CD4-positive, CD25-positive, alpha-beta regulatory T cell (primary cell): ENCODE data around the gene TPSG1. TPM values are rescaled to one million over a fixed set of nuclear protein-coding genes. Genes with fewer than 3 reads are reported as not detected.

ENCODE experiments used
- ATAC-seq, 2 donors: fragments of 150-1000 bp; cut with Tn5 transposase; one replicate each; pipeline ENCODE4 v1.10.0; 2021; ENCODE audit warnings: low read depth in 2 of 2, moderate number of reproducible peaks in 2 of 2, moderate library complexity in 1 of 2
- DNase-seq, 3 donors: peaks; one replicate each; pipeline versions ENCODE4 v3.0.0 to v3.0.0-alpha.2; 2012 to 2022; ENCODE audit warnings: mixed read lengths in 1 of 3
- H3K27ac ChIP-seq: one replicate; pipeline ENCODE4 v1.7.0; 2013; ENCODE audit warnings: mild to moderate bottlenecking, low read length; ENCODE audit not compliant: insufficient read depth, poor library complexity, severe bottlenecking
- H3K27me3 ChIP-seq: one replicate; pipeline ENCODE4 v1.7.0; 2013; ENCODE audit warnings: low read length; ENCODE audit not compliant: control insufficient read depth, insufficient read depth
- H3K36me3 ChIP-seq: one replicate; pipeline ENCODE4 v1.7.0; 2013; ENCODE audit warnings: mild to moderate bottlenecking, low read length, moderate library complexity; ENCODE audit not compliant: control insufficient read depth, insufficient read depth
- H3K4me1 ChIP-seq: 2 replicates; pipeline ENCODE4 v1.7.0; 2013; ENCODE audit warnings: mild to moderate bottlenecking, low read length; ENCODE audit not compliant: insufficient read depth, control insufficient read depth, poor library complexity, severe bottlenecking
- H3K4me3 ChIP-seq: one replicate; pipeline ENCODE4 v1.7.0; 2013; ENCODE audit warnings: low read depth, mild to moderate bottlenecking, low read length, moderate library complexity
- H3K9me3 ChIP-seq, 2 experiments: 1 replicate in 1 of 2; 2 replicates in 1 of 2; pipeline ENCODE4 v1.7.0; 2013; ENCODE audit warnings: low read length in 2 of 2, mild to moderate bottlenecking in 1 of 2, moderate library complexity in 1 of 2; ENCODE audit not compliant: control insufficient read depth in 2 of 2
- H3K27ac Mint-ChIP-seq, 3 donors: one replicate each; pipeline ENCODE4 v1.8.0; 2020 to 2022; ENCODE audit warnings: mild to moderate bottlenecking in 3 of 3, mixed read lengths in 3 of 3, moderate library complexity in 2 of 3
- H3K27me3 Mint-ChIP-seq: one replicate; pipeline ENCODE4 v1.8.0; 2022; ENCODE audit warnings: mild to moderate bottlenecking, mixed read lengths
- H3K36me3 Mint-ChIP-seq: one replicate; pipeline ENCODE4 v1.8.0; 2020; ENCODE audit warnings: mixed read lengths
- H3K4me1 Mint-ChIP-seq, 4 donors: one replicate each; pipeline ENCODE4 v1.8.0; 2020 to 2022; ENCODE audit warnings: mixed read lengths in 4 of 4, mild to moderate bottlenecking in 1 of 4
- H3K4me3 Mint-ChIP-seq, 4 donors: one replicate each; pipeline ENCODE4 v1.8.0; 2020 to 2022; ENCODE audit warnings: mild to moderate bottlenecking in 4 of 4, mixed read lengths in 4 of 4, moderate library complexity in 3 of 4
- H3K9me3 Mint-ChIP-seq, 7 donors: one replicate each; pipeline ENCODE4 v1.8.0; 2020 to 2022; ENCODE audit warnings: mixed read lengths in 7 of 7, mild to moderate bottlenecking in 3 of 7, moderate library complexity in 2 of 7
- polyA plus RNA-seq, 4 donors: library from polyadenylated mRNA; unstranded; fragments of 300-500 nt; fragmentation: Illumina TruSeq; gene quantifications; one replicate each; pipeline ENCODE4 v1.2.3, GENCODE V29; 2021
- total RNA-seq: library from RNA; stranded (reverse); gene quantifications from one replicate; pipeline ENCODE4 v1.2.3, GENCODE V29; 2022

TPSG1 gene
- total and polyA plus RNA-seq, 5 donors from 2014 or later: not detected

DNA sequence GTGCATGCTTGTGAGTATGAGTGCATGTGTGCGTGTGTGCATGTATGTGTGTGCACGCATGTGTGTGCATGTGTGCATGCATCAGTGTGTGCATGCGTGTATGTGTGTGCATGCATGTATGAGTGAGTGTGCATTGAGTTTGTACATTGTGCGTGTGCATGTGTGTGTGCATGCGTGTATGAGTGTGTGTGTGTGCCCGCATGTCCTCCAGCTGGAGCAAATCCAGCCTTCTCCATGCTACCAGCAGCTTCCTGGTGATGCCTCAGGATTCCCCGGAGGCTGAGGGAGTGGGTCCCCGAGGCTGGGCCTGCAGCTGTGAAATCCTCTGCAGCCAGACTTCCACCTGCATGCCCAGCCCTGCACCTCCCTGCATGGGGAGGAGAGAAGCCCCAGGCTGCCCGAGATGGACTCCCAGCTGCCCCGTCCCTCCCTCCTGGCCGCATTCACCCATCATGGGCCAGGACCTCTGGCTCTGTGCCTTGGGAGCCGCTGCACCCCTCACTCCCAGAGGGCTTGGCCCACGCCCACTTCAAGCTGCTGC is 40.1 kb upstream of the TPSG1 start:
- no peak for ATAC-seq
- DNase-seq: no peak
- peaks cover 0 to 3% (median 0%) of the 10 kb centered on the region in 7 donors for H3K9me3 Mint-ChIP-seq
- peaks cover 7% of the 10 kb centered on the region for H3K27me3 Mint-ChIP-seq
- no peaks in the 10 kb centered on the region for H3K36me3 ChIP-seq
- H3K36me3 Mint-ChIP-seq: no peaks in the 10 kb centered on the region
- no peaks in the 10 kb centered on the region for H3K4me1 ChIP-seq
- no peaks in the 10 kb centered on the region for H3K9me3 ChIP-seq
- no peak overlapping the region for H3K27ac Mint-ChIP-seq
- H3K27me3 ChIP-seq: no peaks in the 10 kb centered on the region
- no peak overlapping the region for H3K4me3 ChIP-seq
- peaks cover 0 to 2% (median 0%) of the 10 kb centered on the region in 4 donors for H3K4me1 Mint-ChIP-seq
- H3K27ac ChIP-seq: no peak overlapping the region
- H3K4me3 Mint-ChIP-seq: no peak overlapping the region

DNA sequence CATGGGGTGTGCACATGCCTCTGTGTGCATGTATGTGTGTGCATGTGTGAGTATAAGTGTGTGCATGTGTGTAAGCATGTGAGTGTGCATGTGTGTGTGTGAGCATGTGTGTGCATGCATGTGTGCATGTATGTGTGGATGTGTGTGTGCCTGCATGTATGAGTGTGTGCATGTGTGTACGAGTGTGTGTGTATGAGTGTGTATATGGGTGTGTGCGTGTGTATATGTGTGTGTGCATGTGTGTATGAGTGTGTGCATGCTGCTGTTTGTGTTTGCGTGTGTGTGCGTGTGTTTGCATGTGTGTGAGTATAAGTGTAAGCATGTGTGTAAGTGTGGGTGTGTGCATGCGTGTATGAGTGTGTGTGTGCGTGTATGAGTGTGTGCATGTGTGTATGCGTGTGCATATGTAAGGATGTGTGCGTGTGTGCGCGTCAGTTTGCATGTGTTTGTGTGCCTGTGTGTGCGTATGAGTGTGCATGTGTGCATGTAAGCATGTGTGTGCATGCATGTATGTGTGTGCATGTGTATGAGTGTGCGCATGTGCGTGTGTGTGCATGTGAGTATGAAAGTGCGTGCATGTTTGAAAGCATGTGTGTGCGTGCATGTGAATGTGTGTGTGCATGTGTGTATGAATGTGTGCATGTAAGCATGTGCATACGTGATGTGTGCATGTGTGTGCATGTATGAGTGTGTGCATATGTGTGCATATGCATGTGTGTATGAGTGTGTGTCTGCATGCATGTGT is 39.4 kb upstream of the TPSG1 start:
- no peak overlapping the region for H3K4me3 Mint-ChIP-seq

DNA sequence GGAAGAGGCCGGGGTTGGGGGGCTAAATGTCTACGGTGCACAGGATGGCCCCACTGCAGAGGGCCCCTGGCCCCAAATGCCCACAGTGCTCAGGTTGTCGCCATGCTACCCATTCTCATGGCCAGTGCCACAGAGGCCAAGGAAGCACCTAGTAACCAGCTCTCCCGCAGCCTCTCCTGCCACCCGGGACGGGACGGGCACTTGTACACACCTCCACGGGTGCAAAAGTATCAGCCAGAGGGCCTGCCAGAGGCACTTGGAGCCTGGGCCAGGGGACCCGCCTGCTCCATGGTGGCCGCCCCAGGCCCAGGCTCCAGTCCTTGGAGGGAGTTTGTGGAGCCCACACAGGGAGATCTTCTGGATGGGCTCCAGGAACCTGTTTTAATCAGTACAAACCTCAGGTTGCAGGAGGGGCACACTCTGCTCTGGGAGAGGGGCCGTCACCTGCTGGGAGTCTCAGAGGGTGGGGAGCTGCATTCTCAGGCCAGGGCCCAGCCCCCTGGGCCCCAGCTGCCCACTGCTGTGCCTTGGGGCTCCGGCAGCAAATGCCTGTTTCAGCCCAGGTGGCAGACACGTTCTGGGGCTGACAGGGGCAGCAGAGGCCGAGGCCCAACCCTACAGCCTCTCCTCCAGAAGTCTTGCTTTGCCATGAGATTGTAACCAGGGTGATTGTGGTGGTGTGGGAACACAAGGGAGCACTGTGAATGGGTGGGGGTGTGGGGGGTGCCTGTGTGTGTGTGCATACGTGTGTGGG is 38.7 kb upstream of the TPSG1 start:
- H3K4me3 Mint-ChIP-seq: no peak overlapping the region
- Histone ChIP-seq H3K9me3 (no peaks in the 10 kb centered on the region), H3K27ac (no peak overlapping the region), H3K36me3 (no peaks in the 10 kb centered on the region), H3K27me3 (no peaks in the 10 kb centered on the region), H3K4me1 (peaks cover 7% of the 10 kb centered on the region), H3K4me3 (no peak overlapping the region)
- no peaks in the 10 kb centered on the region for H3K36me3 Mint-ChIP-seq
- H3K27ac Mint-ChIP-seq: no peak overlapping the region
- H3K4me1 Mint-ChIP-seq: peaks cover 0 to 7% (median under 1%) of the 10 kb centered on the region in 4 donors
- peaks cover 0 to 3% (median 0%) of the 10 kb centered on the region in 7 donors for H3K9me3 Mint-ChIP-seq
- DNase-seq (no peak), ATAC-seq (no peak)
- peaks cover 10% of the 10 kb centered on the region for H3K27me3 Mint-ChIP-seq

More for the DNA sequence above, 39.4 kb upstream of the TPSG1 start:
- Mint-ChIP-seq H3K27ac (peak overlapping the region in 1 of 3 donors; percentile 48), H3K9me3 (peaks cover 0 to 3% (median 0%) of the 10 kb centered on the region in 7 donors), H3K36me3 (no peaks in the 10 kb centered on the region), H3K4me1 (peaks cover 0 to 2% (median 0%) of the 10 kb centered on the region in 4 donors), H3K27me3 (peaks cover 6% of the 10 kb centered on the region)
- Histone ChIP-seq H3K27me3 (no peaks in the 10 kb centered on the region), H3K36me3 (no peaks in the 10 kb centered on the region), H3K9me3 (no peaks in the 10 kb centered on the region), H3K4me3 (no peak overlapping the region), H3K4me1 (no peaks in the 10 kb centered on the region), H3K27ac (no peak overlapping the region)
- ATAC-seq: no peak
- DNase-seq: no peak

DNA sequence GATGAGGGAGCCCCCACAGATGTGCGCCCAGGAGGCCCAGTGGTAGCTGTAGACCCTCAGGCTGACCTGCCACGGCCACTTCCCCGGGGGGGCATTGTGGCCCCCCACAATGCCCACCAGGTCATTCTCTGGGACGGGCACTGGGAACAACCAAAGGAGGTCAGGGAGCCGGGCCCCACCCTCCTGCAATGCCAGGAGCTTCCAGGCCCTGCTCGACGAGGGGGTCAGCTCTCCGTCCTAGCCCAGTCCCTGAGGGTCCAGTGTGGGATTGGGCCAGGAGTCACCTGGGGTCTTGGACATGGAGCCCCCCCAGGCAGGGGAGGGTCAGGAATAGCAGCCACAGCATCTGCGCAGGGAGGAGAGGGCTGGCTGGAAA is 37.8 kb upstream of the TPSG1 start:
- peaks cover 8% of the 10 kb centered on the region for H3K4me1 ChIP-seq
- Mint-ChIP-seq H3K9me3 (peaks cover 0 to 3% (median 0%) of the 10 kb centered on the region in 7 donors), H3K27me3 (peaks cover 10% of the 10 kb centered on the region), H3K4me1 (peaks cover 0 to 7% (median 1%) of the 10 kb centered on the region in 4 donors), H3K27ac (no peak overlapping the region), H3K4me3 (no peak overlapping the region), H3K36me3 (no peaks in the 10 kb centered on the region)
- no peaks in the 10 kb centered on the region for H3K9me3 ChIP-seq
- no peaks in the 10 kb centered on the region for H3K27me3 ChIP-seq
- H3K36me3 ChIP-seq: no peaks in the 10 kb centered on the region
- DNase-seq (no peak), ATAC-seq (no peak)
- H3K4me3 ChIP-seq: no peak overlapping the region
- H3K27ac ChIP-seq: no peak overlapping the region

DNA sequence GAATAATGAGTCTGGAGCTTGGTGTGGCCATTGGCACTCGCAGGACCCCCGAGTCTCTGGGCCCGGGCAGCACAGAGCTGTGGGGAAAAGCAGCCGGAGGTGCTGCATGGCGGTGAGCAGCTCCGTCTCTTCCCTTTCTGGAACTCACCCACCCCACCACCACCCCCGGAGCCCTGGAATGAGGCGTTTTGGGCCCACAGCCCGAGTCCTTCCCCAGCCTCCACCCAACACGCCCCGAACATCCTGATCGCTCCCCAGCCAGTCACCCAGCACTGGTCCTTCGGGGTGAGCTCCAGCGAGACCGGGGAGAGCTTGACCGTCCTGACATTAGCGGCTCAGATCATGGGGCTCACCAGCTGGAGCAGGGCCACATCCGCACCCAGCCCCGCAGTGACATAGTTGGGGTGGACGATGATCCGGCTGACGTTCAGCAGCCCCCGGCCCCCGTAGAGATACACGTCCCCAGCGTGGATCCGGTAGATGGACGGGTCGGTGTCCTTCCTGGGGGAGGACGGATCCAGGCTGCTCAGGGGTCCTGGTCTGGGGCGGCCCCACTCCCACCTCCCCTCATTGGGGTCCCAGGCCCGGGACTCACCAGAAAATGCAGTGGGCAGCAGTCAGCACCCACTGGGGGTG is 37.3 kb upstream of the TPSG1 start:
- no peak for ATAC-seq
- Mint-ChIP-seq H3K4me3 (no peak overlapping the region), H3K9me3 (peaks cover 0 to 3% (median 0%) of the 10 kb centered on the region in 7 donors), H3K27me3 (peaks cover 10% of the 10 kb centered on the region), H3K36me3 (no peaks in the 10 kb centered on the region), H3K4me1 (peaks cover 0 to 7% (median 1%) of the 10 kb centered on the region in 4 donors), H3K27ac (no peak overlapping the region)
- no peak for DNase-seq
- Histone ChIP-seq H3K4me3 (no peak overlapping the region), H3K36me3 (no peaks in the 10 kb centered on the region), H3K27ac (no peak overlapping the region), H3K4me1 (peaks cover 8% of the 10 kb centered on the region), H3K27me3 (no peaks in the 10 kb centered on the region), H3K9me3 (no peaks in the 10 kb centered on the region)

DNA sequence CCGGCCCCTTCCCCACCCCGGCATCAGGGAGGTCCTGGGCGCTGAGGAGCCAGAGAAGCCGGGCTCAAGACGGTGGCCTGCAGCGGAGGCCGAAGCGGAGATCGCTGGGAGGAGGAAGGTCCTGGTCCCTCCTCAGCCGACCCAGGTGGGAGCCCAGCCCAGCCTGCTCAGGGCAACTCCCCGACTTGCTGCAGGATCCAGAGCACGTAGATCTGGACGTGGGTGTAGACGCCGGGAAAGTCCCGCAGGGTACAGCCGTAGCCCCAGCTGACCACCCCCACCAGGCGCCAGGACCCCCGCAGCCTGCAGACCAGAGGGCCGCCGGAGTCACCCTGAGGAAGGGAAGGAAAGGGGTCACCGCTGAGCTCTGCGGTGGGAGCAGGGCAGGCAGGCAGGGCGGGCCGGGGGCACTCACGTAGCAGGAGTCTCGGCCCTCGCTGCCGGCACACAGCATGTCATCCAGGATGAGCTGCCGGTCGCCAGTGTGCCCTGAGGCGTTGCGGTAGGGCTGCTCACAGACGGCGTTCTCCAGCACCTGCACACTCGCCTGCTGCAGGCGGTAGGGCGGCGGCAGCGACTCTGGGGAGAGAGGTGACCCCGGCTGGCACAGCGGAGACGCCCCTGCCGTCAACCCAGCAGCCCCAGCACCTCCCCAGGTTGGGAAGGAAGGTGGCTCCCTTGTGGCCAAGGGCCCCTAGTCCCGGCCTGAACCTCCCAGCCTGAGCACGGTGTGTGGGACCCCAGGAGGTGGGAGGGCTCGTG is 36.2 kb upstream of the TPSG1 start:
- ATAC-seq (no peak), DNase-seq (peak in 1 of 3 donors; percentile 7)
- peaks cover 8% of the 10 kb centered on the region for H3K4me1 ChIP-seq
- H3K27ac ChIP-seq: no peak overlapping the region
- peaks cover 10% of the 10 kb centered on the region for H3K27me3 Mint-ChIP-seq
- H3K27ac Mint-ChIP-seq: no peak overlapping the region
- no peaks in the 10 kb centered on the region for H3K9me3 ChIP-seq
- no peaks in the 10 kb centered on the region for H3K27me3 ChIP-seq
- H3K36me3 ChIP-seq: no peaks in the 10 kb centered on the region
- H3K4me3 Mint-ChIP-seq: no peak overlapping the region
- no peak overlapping the region for H3K4me3 ChIP-seq
- H3K4me1 Mint-ChIP-seq: peaks cover 0 to 7% (median 1%) of the 10 kb centered on the region in 4 donors
- no peaks in the 10 kb centered on the region for H3K36me3 Mint-ChIP-seq
- H3K9me3 Mint-ChIP-seq: peaks cover 0 to 3% (median 0%) of the 10 kb centered on the region in 7 donors

DNA sequence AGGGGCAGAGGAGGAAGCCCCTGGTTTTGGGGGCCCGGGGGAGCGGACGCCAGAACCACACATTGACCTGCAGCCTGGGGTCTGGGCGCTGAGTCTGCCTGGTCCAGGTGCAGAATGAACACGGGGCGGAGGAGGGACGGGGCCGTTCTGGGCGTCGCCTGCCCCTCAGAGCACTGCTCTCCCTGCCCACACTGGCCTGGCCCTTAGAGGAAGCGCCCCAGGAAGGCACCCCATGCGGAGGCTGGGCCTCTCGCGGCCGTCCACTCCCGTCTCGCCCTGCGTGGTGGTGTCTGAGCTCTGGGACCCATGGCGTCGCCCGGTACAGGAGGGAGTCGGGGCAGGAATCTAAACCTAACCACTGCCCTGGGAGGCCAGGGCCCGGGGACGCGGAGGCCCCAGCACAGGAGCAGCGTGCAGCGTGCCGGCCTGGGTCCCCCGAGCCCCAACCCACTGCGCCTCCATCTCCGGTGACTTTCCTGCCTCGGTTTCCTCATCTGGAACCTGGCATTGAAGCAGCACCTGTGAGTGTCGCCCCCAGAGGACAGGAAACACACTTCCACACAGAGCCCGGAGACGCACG is 35.1 kb upstream of the TPSG1 start:
- peaks cover 8% of the 10 kb centered on the region for H3K4me1 ChIP-seq
- H3K36me3 Mint-ChIP-seq: no peaks in the 10 kb centered on the region
- no peak overlapping the region for H3K4me3 ChIP-seq
- H3K9me3 ChIP-seq: no peaks in the 10 kb centered on the region
- no peaks in the 10 kb centered on the region for H3K36me3 ChIP-seq
- DNase-seq: no peak
- no peak overlapping the region for H3K27ac ChIP-seq
- peaks cover 10% of the 10 kb centered on the region for H3K27me3 Mint-ChIP-seq
- peaks cover 0 to 3% (median 0%) of the 10 kb centered on the region in 7 donors for H3K9me3 Mint-ChIP-seq
- H3K4me3 Mint-ChIP-seq: no peak overlapping the region
- H3K27ac Mint-ChIP-seq: no peak overlapping the region
- no peak for ATAC-seq
- peaks cover 0 to 7% (median 1%) of the 10 kb centered on the region in 4 donors for H3K4me1 Mint-ChIP-seq
- no peaks in the 10 kb centered on the region for H3K27me3 ChIP-seq
